NCI-H446 treated with DMSO at 0.1 percent for 48 hours (cell line): Measurements from ENCODE around the gene TMEM123.

Experiments
- DNase-seq: peaks from one replicate; lab custom pipeline; 2025; lab: John Stamatoyannopoulos, UW

Gene TMEM123

GRCh38 chr11:102422817-102423712 is 29.5 kb downstream of the TMEM123 start:
- DNase-seq: no peak

DNA sequence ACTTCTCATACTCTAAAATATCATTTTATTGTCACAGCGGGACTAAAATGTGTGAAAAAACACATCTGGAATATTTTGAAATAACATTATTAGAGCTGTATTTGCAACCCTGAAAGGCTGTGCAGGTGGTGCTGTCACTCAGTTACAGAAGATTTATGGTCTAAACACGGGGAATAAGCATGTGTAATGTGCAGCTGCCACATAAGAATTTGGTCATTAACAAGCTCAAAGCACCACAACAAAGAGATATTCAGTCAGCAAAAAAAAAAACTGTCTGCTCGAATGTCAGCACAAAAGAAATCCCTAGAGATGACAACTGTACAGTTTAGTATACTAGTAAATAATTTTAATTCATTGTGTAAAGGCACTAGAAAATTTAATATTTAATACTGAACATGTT is 31.3 kb downstream of the TMEM123 start:
- peak; percentile 29 for DNase-seq

- no peak for DNase-seq
These were observed 32.0 kb downstream of the TMEM123 start for GRCh38 chr11:102420547-102420946.

DNA sequence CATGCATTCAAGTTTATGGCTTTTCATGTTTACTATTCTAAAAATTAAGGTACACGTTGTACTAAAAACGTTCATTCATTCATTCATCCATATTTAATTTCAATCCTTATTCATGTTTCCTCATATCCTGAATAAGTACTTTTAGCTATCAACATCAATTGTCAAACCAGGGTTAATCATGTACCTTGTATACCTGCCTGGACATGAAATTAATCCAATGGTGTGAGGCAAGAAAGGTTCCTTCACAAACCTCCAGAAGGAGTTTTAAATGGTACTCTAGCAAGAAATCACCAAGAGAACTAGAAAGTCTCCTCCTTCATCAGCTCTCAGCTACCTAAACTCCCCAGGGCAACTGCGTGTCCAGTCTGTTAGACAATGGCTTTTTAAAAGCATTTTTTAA is 33.4 kb downstream of the TMEM123 start:
- DNase-seq: no peak

GRCh38 chr11:102416976-102417375 is 35.6 kb downstream of the TMEM123 start:
- DNase-seq: no peak

- DNase-seq: no peak
These were observed 37.2 kb downstream of the TMEM123 start for GRCh38 chr11:102415304-102415916.

DNA sequence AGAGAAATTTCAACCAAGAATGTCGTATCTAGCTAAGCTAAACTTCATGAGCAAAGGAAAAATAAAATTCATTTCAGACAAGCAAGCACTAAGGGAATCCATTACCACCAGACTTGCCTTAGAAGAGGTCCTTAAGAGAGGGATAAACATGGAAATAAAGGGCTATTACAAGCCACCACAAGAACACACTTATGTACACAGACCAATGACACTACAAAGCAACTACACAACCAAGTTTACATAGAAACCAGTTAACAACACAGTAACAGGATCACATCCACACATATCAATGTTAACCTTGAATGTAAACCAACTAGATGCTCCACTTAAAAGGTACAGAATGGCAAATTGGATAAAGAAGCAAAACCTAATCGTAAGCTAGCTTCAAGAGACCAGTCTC is 38.0 kb downstream of the TMEM123 start:
- no peak for DNase-seq

DNA sequence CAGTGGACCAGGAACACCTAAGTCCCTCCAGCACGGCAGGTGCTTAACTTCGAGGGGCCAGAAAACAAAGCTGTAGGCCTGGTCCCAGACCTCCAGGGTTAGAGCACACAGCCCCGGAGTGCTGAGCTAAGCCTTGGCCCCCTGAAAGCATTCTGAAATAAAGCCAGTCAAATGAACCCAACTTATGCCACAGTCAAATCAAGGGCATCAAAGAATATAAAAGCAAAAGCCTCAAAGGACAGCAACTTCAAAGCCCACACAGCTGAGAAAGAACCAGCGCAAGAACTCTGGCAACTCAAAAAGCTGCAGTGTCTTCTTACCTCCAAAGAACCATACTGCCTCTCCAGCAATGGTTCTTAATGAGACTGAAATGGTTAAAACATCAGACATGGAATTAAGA is 39.1 kb downstream of the TMEM123 start:
- DNase-seq: no peak

DNA sequence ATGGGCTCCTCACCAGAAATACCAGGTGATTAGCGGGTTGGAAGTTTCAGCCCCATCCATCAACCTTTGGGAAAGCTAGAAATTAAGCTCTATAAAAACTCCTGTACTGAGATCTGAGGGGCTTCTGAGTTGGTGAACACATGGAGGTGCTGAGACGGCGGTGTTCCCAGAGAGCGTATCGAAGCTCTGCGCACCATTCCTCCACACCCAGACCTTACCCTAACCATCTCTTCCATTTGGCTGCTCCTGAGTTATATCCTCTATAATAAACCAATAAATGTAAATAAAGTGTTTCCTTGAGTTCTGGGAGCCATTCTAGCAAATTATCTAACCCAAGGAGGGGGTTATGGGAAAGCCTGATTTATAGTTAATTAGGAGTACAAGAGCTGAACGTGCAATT is 41.4 kb downstream of the TMEM123 start:
- no peak for DNase-seq

- DNase-seq: no peak
These were observed 42.2 kb downstream of the TMEM123 start for GRCh38 chr11:102410382-102410784.

DNA sequence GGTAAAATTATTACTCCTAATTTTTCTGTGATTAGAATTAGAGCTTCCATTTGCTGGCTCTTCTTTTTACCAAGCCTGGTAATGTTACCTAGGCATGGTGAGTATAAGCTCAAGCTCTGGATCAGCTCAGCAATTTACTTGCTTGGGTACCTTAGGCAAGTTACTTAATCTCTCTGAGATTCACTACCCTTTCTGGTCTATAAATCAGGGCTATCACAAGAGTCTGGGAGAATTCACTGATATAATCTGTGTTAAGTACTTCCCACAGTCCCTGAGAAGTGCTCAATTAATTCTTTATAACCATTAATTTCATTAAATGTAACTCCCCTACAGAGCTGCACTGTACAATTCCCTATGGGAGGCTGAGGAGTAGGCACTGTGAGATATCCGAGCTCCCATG is 44.2 kb downstream of the TMEM123 start:
- no peak for DNase-seq

GRCh38 chr11:102407901-102408300 is 44.7 kb downstream of the TMEM123 start:
- DNase-seq: no peak

DNA sequence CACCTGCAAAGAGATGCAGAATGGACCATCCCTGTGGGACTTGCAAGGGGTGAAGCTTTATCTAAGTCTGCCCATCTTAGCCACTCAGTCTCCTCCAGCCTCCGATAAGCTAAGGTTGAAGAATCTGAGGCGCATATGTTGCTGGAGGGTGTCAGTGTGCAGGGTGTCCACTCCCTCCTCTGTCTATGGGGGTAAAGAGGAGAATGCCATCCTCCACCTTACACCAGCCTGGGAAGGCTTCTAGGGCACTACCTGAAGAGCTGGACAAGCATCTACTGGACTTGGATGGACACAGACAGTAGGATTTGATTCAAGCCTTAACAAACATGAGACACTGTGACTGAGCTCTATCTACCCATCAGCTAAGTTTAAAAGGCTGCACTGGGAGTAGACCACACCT is 46.5 kb downstream of the TMEM123 start:
- no peak for DNase-seq

GRCh38 chr11:102405501-102405900 is 47.1 kb downstream of the TMEM123 start:
- DNase-seq: no peak

DNA sequence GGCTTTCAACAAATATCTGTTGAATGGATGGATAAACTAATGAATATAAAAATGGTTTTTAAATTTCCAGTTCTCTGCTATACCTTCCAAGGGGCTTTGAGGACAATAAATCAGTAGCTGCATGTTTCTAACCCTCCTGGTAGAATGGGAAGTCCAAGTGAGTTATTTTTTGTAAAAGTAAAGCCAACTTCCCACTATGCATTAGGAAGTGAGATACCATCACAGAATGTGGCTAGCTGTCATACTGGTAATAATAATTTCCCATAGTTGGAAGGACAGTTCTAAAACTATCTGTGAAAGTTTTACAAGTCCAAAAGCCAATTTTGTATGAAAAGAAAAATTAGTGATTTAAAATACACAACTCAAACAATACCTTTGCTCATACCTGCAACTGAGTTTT is 50.0 kb downstream of the TMEM123 start:
- DNase-seq: no peak

- no peak for DNase-seq
These were observed 50.7 kb downstream of the TMEM123 start for GRCh38 chr11:102401905-102402304.

DNA sequence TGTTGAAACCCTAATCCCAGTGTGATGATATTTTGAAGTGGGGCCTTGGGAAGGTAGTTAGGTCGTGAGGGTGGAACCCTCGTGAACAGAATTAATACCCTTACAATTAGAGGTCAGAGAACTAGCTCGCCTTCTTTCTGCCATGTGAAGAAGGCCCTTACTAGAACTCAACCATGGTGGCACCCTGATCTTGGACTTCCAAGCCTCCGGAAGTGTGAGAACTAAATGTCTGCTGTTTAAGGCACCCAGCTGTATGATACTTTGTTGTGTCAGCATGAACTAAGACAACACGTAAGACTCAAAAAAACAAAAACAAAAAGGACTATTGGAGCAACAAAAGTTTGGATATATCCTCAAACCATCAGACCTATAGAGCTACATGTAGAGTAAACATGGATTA is 52.0 kb downstream of the TMEM123 start:
- no peak for DNase-seq

GRCh38 chr11:102399189-102399588 is 53.4 kb downstream of the TMEM123 start:
- no peak for DNase-seq

- no peak for DNase-seq
These were observed 54.3 kb downstream of the TMEM123 start for GRCh38 chr11:102398297-102398696.

GRCh38 chr11:102396708-102397563 is 55.6 kb downstream of the TMEM123 start:
- no peak for DNase-seq

DNA sequence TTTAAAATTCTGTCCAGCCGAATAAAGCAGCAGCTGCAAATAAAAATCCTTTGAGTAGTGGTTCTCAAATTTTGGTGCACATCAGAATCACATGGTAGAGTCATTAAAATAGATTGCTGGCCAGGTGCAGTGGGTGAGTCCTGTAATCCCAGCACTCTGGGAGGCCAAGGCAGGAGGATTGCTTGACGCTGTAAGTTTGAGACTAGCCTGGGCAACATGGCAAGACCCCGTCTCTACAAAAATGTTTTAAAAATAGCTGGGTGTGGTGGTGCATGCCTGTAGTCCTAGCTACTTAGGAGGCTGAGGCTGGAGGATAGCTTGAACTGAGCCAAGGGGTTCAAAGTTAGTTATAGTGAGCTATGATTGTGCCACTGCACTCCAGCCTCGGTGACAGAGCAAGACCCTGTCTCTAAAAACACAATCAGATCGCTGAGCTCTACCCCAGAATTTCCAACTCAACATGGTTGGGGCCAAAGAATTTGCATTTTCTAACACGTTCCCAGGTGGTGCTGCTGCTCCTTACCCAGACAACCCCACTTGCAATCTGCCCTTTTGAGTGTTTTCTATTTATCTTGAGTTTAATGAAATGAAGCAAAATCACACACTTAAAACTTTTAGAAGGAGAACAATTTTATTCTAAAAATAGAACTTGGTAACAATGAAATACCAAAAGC is 56.7 kb downstream of the TMEM123 start:
- no peak for DNase-seq

DNA sequence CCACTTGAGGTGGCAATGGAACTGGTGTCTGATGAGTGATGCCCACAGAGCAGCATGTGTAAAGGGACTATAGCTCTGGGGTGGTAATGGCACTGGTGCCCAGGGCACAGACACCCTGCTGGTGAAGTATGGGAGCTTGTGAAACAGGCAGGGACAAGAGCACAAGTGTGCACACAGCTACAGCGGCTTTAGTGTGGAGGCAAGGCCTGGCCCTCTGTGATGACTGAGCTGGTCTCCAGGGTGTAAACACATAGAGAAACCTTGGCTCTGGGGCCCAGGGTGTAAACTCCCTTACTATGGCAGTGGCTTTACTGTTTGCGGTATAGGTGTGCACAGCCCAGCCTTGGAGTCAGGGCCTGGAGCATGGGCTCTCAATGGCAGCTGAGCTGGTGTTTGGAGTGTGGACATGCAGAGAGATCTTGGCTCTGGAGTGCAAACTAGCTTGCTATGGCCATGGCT is 59.3 kb downstream of the TMEM123 start:
- no peak for DNase-seq
